DND-41 (cell line): ENCODE results near the gene NEDD9.

Experiments
- ATAC-seq: fragments of 200-7000 bp; cut with Tn5 transposase; 3 replicates; pipeline ENCODE4 v1.9.1; 2021; ENCODE audit warnings: low read depth; ENCODE audit not compliant: insufficient read depth
- DNase-seq: peaks from one replicate; pipeline ENCODE4 v3.0.0-alpha.2; 2020
- H2AFZ ChIP-seq: 2 replicates; pipeline ENCODE4 v1.6.0; 2012; ENCODE audit warnings: low read depth, low read length
- H3K27ac ChIP-seq: 2 replicates; pipeline ENCODE4 v1.5.1; 2012; ENCODE audit warnings: low read length, inconsistent platforms
- H3K27me3 ChIP-seq: fragments of 200-600 bp; sonication (generic); 2 replicates; pipeline ENCODE4 v1.6.0; 2012; ENCODE audit warnings: low read length, mild to moderate bottlenecking, inconsistent platforms; ENCODE audit not compliant: insufficient read depth, poor library complexity
- H3K36me3 ChIP-seq: 2 replicates; pipeline ENCODE4 v1.5.1; 2012; ENCODE audit warnings: low read length, inconsistent platforms; ENCODE audit not compliant: insufficient read depth
- H3K4me1 ChIP-seq: 2 replicates; pipeline ENCODE4 v1.5.1; 2012; ENCODE audit warnings: mild to moderate bottlenecking, low read length; ENCODE audit not compliant: insufficient read depth
- H3K4me2 ChIP-seq: 2 replicates; pipeline ENCODE4 v1.6.0; 2012; ENCODE audit warnings: mild to moderate bottlenecking, moderate library complexity, low read length, inconsistent platforms; ENCODE audit not compliant: insufficient read depth
- H3K4me3 ChIP-seq, 2 experiments: fragments of 200-600 bp in 1 of 2; shearing (Covaris generic) in 1 of 2; 2 replicates each; pipeline ENCODE4 v1.5.1; 2012 to 2016; ENCODE audit warnings: inconsistent platforms in 2 of 2, low read length in 2 of 2, mild to moderate bottlenecking in 2 of 2, low read depth in 1 of 2, moderate library complexity in 1 of 2
- H3K79me2 ChIP-seq: 2 replicates; pipeline ENCODE4 v1.6.0; 2012; ENCODE audit warnings: low read length, inconsistent platforms; ENCODE audit not compliant: insufficient read depth
- H3K9ac ChIP-seq: 2 replicates; pipeline ENCODE4 v1.6.0; 2012; ENCODE audit warnings: low read depth, mild to moderate bottlenecking, inconsistent platforms, low read length, moderate library complexity
- H3K9me3 ChIP-seq: 2 replicates; pipeline ENCODE4 v1.5.1; 2012; ENCODE audit warnings: low read length, moderate library complexity, mild to moderate bottlenecking, inconsistent platforms; ENCODE audit not compliant: insufficient read depth, severe bottlenecking
- H4K20me1 ChIP-seq: 2 replicates; pipeline ENCODE4 v1.6.0; 2012; ENCODE audit warnings: low read length; ENCODE audit not compliant: insufficient read depth
- CTCF ChIP-seq: IDR thresholded peaks from 2 replicates; pipeline ENCODE4 v1.5.1; 2012; ENCODE audit warnings: borderline replicate concordance, low read length, moderate library complexity, mild to moderate bottlenecking; ENCODE audit not compliant: poor library complexity, severe bottlenecking; ENCODE audit errors: extremely low read depth
- EZH2 ChIP-seq: IDR thresholded peaks from 3 replicates; pipeline ENCODE4 v1.6.1; 2012; ENCODE audit warnings: borderline replicate concordance, low read depth, mild to moderate bottlenecking, moderate library complexity, low read length, inconsistent platforms; ENCODE audit not compliant: severe bottlenecking

Gene NEDD9

GRCh38 chr6:11202513-11203305 is 29.8 kb downstream of the NEDD9 start:
- Histone ChIP-seq H3K4me1 (peaks cover 36% of the 10 kb centered on the region), H3K27ac (no peak overlapping the region), H2AFZ (no peak overlapping the region), H4K20me1 (peaks cover 6% of the 10 kb centered on the region; the same call in 1 of the 2 replicates), H3K9me3 (no peaks in the 10 kb centered on the region), H3K36me3 (no peaks in the 10 kb centered on the region), H3K9ac (no peak overlapping the region), H3K79me2 (no peaks in the 10 kb centered on the region), H3K4me3 (no peak overlapping the region), H3K4me2 (no peak overlapping the region), H3K27me3 (no peaks in the 10 kb centered on the region)
- TF ChIP-seq CTCF (no peak), EZH2 (no peak)
- ATAC-seq (no peak), DNase-seq (no peak)

- no peak for DNase-seq
- Histone ChIP-seq H3K27ac (no peak overlapping the region), H3K79me2 (no peaks in the 10 kb centered on the region), H3K36me3 (no peaks in the 10 kb centered on the region), H4K20me1 (peaks cover 6% of the 10 kb centered on the region; the same call in 1 of the 2 replicates), H2AFZ (no peak overlapping the region), H3K4me2 (no peak overlapping the region), H3K9me3 (no peaks in the 10 kb centered on the region), H3K9ac (no peak overlapping the region), H3K4me1 (peaks cover 37% of the 10 kb centered on the region), H3K4me3 (no peak overlapping the region), H3K27me3 (no peaks in the 10 kb centered on the region)
- TF ChIP-seq CTCF (no peak), EZH2 (no peak)
- no peak for ATAC-seq
These were observed 30.5 kb downstream of the NEDD9 start for GRCh38 chr6:11201772-11202512.

- no peak for ATAC-seq
- H3K4me1 ChIP-seq = peaks cover 46% of the 10 kb centered on the region
These were observed 31.5 kb downstream of the NEDD9 start for GRCh38 chr6:11201015-11201414.

More at GRCh38 chr6:11201015-11201414, 31.5 kb downstream of the NEDD9 start:
- DNase-seq = no peak
- H3K9ac ChIP-seq = no peak overlapping the region
- peaks cover 6% of the 10 kb centered on the region; the same call in 1 of the 2 replicates for H4K20me1 ChIP-seq
- no peak overlapping the region for H3K4me3 ChIP-seq
- no peak overlapping the region for H3K27ac ChIP-seq
- H3K79me2 ChIP-seq = no peaks in the 10 kb centered on the region
- H3K4me2 ChIP-seq = no peak overlapping the region
- no peak for TF ChIP-seq CTCF
- H3K27me3 ChIP-seq = no peaks in the 10 kb centered on the region
- no peaks in the 10 kb centered on the region for H3K36me3 ChIP-seq
- no peak overlapping the region for H2AFZ ChIP-seq
- no peaks in the 10 kb centered on the region for H3K9me3 ChIP-seq
